ENCODE measurements around the gene LRRC31.

Gene LRRC31

GRCh38 chr3:169869484-169870220, at the start of gene LRRC31:
Gene LRRC31 (minus strand): TSS chr3:169869935. CDS start chr3:169869807, 128 bp downstream.
- Histone ChIP-seq H3K79me2 (ENCODE audit: insufficient read depth, low read depth) (no peaks in the 10 kb centered on the region), H3K27me3 (ENCODE audit: insufficient read depth, low read depth) (no peaks in the 10 kb centered on the region), H2AFZ (ENCODE audit: low read depth) (no peak within 1 kb of the TSS), H4K20me1 (ENCODE audit: insufficient read depth) (no peaks in the 10 kb centered on the region), H3K27ac (no peak within 1 kb of the TSS), H3K4me3 (IDR thresholded peaks at IDR 0.05; ENCODE audit: insufficient read depth, low read depth, low read length) (no peak within 1 kb of the TSS), H3K36me3 (ENCODE audit: insufficient read depth) (no peaks in the 10 kb centered on the region), H3K4me2 (no peak within 1 kb of the TSS), H3K9ac (no peak within 1 kb of the TSS), H3K4me1 (ENCODE audit: low read depth, poor library complexity, severe bottlenecking) (peaks cover 5% of the 10 kb centered on the region)
- no peak for TF ChIP-seq CTCF (conservative IDR thresholded peaks at IDR 0.05; ENCODE audit: low read depth, low read length)

GRCh38 chr3:169914321-169914720, 44.6 kb upstream of the LRRC31 start:
- H3K27ac ChIP-seq, result no peak overlapping the region
- no peak overlapping the region for H3K4me3 ChIP-seq (IDR thresholded peaks at IDR 0.05; ENCODE audit: insufficient read depth, low read depth, low read length)
- H3K79me2 ChIP-seq (ENCODE audit: insufficient read depth, low read depth), result no peaks in the 10 kb centered on the region
- TF ChIP-seq CTCF (conservative IDR thresholded peaks at IDR 0.05; ENCODE audit: low read depth, low read length), result no peak
- no peaks in the 10 kb centered on the region for H3K36me3 ChIP-seq (ENCODE audit: insufficient read depth)
- no peak overlapping the region for H3K9ac ChIP-seq
- no peaks in the 10 kb centered on the region for H3K27me3 ChIP-seq (ENCODE audit: insufficient read depth, low read depth)
- no peaks in the 10 kb centered on the region for H4K20me1 ChIP-seq (ENCODE audit: insufficient read depth)
- H2AFZ ChIP-seq (ENCODE audit: low read depth), result no peak overlapping the region
- H3K4me2 ChIP-seq, result no peak overlapping the region
- H3K4me1 ChIP-seq (ENCODE audit: low read depth, poor library complexity, severe bottlenecking), result no peaks in the 10 kb centered on the region

GRCh38 chr3:169913323-169913722, 43.6 kb upstream of the LRRC31 start:
- Histone ChIP-seq H3K27me3 (ENCODE audit: insufficient read depth, low read depth) (no peaks in the 10 kb centered on the region), H4K20me1 (ENCODE audit: insufficient read depth) (no peaks in the 10 kb centered on the region), H3K4me3 (IDR thresholded peaks at IDR 0.05; ENCODE audit: insufficient read depth, low read depth, low read length) (no peak overlapping the region), H3K79me2 (ENCODE audit: insufficient read depth, low read depth) (no peaks in the 10 kb centered on the region), H3K27ac (no peak overlapping the region), H3K4me2 (no peak overlapping the region), H3K36me3 (ENCODE audit: insufficient read depth) (no peaks in the 10 kb centered on the region), H3K4me1 (ENCODE audit: low read depth, poor library complexity, severe bottlenecking) (no peaks in the 10 kb centered on the region), H2AFZ (ENCODE audit: low read depth) (no peak overlapping the region), H3K9ac (no peak overlapping the region)
- no peak for TF ChIP-seq CTCF (conservative IDR thresholded peaks at IDR 0.05; ENCODE audit: low read depth, low read length)

- TF ChIP-seq CTCF (conservative IDR thresholded peaks at IDR 0.05; ENCODE audit: low read depth, low read length), result no peak
- no peaks in the 10 kb centered on the region for H3K4me1 ChIP-seq (ENCODE audit: low read depth, poor library complexity, severe bottlenecking)
Measured at GRCh38 chr3:169911272-169911671, 41.5 kb upstream of the LRRC31 start, which contains the start of gene SAMD7. Gene SAMD7 (plus strand): TSS chr3:169911572. CDS start chr3:169919499, 7,927 bp downstream.

More at GRCh38 chr3:169911272-169911671, 41.5 kb upstream of the LRRC31 start, which contains the start of gene SAMD7:
- H3K27me3 ChIP-seq (ENCODE audit: insufficient read depth, low read depth), result no peaks in the 10 kb centered on the region
- no peaks in the 10 kb centered on the region for H3K36me3 ChIP-seq (ENCODE audit: insufficient read depth)
- no peak within 1 kb of the TSS for H3K4me2 ChIP-seq
- no peaks in the 10 kb centered on the region for H4K20me1 ChIP-seq (ENCODE audit: insufficient read depth)
- no peak within 1 kb of the TSS for H2AFZ ChIP-seq (ENCODE audit: low read depth)
- H3K79me2 ChIP-seq (ENCODE audit: insufficient read depth, low read depth), result no peaks in the 10 kb centered on the region
- no peak within 1 kb of the TSS for H3K4me3 ChIP-seq (IDR thresholded peaks at IDR 0.05; ENCODE audit: insufficient read depth, low read depth, low read length)
- no peak within 1 kb of the TSS for H3K27ac ChIP-seq
- H3K9ac ChIP-seq, result no peak within 1 kb of the TSS

All from KMS-11 (cell line).